HTERT RPE-1 (cell line): Measurements from ENCODE around the gene SLC6A7.
"Not testable (repeated sequence)": the region's sequence is repeated elsewhere in the genome, so short reads cannot be mapped to it uniquely, and the experiment has no call there.

ENCODE experiments used
- in situ Hi-C: fragments of 300-500 bp; cut with MboI; formaldehyde crosslinking; loops from 4 replicates; pipeline ENCODE4 v1.14.3; 2020; ENCODE audit warnings: low sequenced_read_pairs

The SLC6A7 gene

DNA sequence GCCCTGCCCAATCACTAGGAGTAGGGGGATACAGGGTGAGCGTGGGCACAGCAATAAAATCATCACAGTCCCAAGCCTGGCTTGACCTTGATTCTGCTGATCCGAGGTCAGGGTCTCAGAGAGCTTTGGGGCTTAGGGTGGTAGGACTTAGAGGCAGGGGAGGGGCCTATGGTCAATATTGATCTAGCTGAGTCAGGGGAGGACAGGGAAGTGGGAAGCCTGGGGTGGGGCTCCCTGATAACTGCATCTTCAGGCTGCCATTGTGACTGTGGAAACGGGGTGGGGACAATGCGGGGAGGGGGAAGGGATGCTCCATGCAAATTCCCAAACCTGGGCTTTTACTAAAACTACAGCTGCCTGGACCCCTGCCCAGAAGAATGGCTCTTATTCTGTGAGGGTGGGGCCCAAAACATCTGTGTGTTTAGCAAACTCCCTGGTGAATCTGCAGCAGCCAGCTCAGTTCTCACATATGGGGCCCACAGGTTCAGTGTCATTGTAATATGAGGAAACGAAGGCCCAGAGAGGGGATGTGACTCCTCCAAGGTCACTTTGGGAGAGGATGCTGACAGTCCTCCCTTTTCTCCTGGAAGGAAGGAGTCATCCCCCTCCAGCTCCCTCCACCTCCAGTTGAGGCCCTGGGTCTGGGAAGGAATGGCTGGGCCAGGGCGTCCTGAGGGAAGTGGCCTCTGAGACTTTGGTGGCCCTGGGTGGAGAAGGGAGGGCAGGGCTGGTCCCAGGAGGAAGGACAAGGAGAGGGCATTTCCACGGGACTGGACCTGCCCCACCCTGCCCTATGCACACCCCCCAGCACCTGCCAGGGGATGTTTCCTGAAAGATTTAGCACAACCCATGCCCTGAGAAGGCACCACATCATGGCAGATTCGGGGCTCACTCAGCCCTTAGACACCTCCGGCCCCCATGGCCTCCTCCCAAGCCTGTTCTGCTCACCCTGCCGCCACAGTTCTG is 26.4 kb downstream of the SLC6A7 start:
- in situ Hi-C loops = no loop called here

- in situ Hi-C loops = no loop called here
Observed at GRCh38 chr5:150217038-150217437, 27.2 kb downstream of the SLC6A7 start.

- in situ Hi-C loops = no loop called here
Observed at GRCh38 chr5:150217873-150218692, 28.2 kb downstream of the SLC6A7 start.

DNA sequence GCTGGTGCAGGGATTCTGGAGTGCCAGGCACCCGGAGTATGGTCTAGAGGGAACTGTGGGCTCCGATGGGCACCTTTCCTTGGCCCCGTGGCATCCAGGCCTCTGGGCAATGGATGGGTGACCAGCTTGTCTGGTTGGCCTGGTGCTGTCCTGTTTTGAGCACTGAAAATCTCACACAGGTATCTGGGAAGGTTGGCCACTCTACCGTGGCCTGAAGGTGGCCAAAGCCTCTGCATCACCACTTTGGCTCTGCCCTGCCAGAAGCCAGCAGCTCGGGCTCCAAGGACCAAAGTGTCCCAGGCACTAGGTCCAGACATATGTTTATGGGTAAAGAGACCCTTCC is 28.8 kb downstream of the SLC6A7 start:
- in situ Hi-C loops = no loop called here

DNA sequence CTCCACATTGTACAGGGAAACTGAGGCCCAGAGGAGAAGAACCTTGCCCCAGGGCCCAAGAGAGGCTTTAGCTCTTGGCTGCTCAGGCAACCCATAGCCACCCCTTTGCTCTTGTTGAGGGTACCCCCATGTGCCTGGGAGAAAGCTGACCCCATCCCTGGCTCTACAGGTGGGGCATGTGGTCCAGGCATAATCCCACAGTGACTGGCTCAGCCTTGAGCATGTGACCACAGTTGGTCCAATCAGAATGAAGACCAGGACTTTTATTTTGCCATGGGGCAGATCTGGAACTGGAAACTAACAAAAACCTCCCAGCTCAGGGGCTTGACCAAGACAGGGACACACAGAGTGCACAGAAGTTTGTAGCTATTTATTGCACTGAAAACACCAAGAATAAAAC is 29.3 kb downstream of the SLC6A7 start:
- in situ Hi-C loops = no loop called here

DNA sequence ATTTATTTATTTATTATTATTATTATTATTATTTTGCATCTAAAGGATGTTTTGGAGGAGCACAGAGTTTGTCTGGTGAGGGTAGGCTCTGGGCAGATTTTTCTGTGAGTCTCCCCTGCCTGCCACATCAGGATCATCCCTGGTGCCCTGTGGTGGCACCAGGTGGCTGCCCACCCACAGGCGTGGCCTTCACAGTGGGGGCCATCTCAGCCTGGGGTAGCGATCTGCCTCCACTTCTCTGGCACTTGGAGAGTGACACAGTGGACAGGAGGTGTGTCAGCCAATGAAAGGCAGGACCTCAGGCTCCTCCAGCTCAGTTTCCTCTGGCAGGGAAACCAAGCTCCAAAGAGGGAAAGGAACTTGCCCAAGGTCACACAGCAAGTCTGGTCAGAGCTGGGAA is 30.0 kb downstream of the SLC6A7 start:
- in situ Hi-C loops = no loop called here

GRCh38 chr5:150221471-150221870 is 31.6 kb downstream of the SLC6A7 start:
- in situ Hi-C loops = no loop called here

DNA sequence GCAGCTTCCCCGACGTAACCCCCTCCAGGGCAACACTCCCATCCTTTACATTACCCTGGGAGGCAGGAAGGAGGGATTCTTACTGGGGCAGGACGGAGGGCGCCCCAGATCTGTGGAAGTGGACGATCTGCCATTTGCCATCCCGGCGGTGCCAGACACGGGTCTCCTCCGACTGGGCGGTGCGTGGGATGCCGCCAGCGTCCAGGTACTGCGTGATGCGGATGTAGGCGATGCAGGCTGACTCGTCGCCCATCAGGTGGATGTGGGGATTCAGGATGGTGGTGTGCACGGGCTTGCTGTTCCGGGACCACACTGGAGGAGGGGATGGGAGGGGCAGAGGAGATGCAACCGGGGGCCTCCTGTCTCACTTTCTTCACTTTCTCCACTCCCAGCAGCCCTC is 33.0 kb downstream of the SLC6A7 start:
- in situ Hi-C loops = no loop called here

DNA sequence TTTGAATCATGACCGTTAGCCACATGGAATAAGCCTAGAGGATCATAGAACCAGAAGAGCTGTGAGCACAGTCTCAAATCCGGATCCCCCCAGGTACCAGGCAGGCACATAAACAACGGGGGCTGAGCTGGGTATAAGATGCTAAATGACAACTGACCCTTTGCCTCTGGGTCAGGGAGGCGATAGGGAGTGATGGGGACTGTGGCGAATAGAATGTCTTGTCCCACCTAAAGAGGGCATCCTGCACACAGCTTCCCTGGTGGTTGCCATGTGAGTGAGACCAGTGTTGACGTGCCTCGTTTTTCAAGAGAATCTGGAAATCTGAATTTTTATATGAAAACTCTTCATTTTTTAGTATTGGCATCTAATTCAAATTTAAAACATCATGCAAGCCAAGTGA is 33.6 kb downstream of the SLC6A7 start:
- in situ Hi-C loops = no loop called here

- in situ Hi-C loops = no loop called here
Observed at GRCh38 chr5:150224483-150225027, 34.7 kb downstream of the SLC6A7 start.

DNA sequence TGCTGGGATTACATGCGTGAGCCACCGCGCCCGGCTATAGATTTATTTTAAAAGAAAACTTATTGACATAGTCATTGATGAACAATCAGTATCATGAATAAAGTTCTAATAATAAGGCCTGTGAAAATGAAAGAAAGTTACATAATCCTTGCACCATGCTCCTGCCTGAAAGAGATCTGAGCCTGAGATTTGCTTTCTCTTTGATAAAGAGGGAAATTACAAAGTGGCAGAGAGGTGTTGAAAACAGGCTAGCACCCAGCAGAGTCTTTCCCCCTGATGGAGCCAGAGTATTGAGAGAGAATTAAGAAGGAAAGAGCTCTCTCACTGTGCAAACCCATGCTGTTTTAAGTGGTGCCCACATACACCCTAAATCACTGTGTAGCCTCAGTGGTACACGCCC is 37.2 kb downstream of the SLC6A7 start:
- in situ Hi-C loops = no loop called here

DNA sequence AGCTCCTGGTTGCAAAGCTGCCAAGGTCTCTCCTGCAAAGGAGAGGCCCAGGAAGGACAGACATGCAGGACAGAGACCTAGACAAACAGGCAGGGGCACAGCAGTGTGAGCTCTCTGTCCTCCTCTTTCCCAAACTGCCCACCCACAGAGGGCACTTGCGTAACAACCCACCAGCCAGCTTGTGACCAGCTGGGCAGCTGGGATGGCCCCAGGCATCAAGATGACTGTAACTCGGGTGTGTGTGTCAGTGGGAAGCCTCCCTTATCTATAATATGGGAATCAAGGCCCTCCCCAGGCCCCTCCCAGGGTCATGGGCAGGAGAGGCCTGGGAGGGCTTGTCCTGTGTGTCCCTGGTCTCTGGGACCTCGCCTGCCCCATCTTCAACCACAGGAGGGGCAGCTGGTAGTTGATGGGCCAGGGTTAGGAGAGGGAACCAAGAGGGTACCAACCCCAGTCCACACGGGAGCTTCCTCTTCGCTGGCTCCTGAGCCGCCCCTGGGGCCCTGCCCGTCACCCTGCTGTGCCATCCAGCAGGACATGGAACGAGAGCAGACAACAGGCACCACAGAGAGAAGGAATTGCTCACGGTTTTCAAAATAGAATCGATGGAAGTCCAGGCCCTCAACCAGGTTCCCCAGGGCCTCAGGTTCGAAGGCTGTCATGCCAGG is 37.9 kb downstream of the SLC6A7 start:
- in situ Hi-C loops = no loop called here

DNA sequence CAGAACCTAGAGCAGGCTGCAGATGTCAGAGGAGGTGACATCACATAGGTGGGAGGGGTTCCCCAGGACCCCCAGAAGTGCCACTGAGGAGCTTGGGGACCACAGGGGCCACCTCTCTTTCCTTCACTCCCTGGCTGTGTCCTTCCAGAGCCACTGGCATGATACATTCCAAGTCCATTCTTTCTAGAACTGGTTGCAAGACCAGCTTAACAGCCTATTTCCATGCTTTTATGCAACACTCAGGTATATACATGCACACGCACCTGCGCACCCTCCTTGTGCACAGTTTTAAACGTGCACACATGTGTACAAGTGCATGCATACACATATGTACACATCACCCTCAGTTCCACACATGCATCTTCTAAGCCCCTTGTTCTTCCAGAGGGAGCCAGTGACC is 39.7 kb downstream of the SLC6A7 start:
- in situ Hi-C loops = no loop called here

GRCh38 chr5:150230842-150231241 is 41.0 kb downstream of the SLC6A7 start:
- in situ Hi-C loops = no loop called here

DNA sequence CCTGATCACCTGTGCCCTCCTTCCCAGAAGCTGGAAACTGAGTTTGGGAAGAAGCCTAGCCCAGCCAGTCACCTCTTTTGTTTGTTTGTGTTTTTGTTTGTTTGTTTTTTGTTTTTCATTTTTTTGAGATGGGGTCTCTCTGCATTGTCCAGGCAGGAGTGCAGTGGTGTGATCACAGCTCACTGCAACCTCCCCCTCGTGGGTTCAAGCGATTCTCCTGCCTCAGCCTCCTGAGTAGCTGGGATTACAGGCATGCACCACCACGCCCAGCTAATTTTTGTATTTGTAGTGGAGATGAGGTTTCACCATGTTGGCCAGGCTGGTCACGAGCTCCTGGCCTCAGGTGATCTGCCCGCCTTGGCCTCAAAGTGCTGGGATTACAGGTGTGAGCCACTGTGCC is 43.8 kb downstream of the SLC6A7 start:
- in situ Hi-C loops = not testable (repeated sequence)

GRCh38 chr5:150234576-150235499 is 45.0 kb downstream of the SLC6A7 start:
- in situ Hi-C loops = no loop called here

DNA sequence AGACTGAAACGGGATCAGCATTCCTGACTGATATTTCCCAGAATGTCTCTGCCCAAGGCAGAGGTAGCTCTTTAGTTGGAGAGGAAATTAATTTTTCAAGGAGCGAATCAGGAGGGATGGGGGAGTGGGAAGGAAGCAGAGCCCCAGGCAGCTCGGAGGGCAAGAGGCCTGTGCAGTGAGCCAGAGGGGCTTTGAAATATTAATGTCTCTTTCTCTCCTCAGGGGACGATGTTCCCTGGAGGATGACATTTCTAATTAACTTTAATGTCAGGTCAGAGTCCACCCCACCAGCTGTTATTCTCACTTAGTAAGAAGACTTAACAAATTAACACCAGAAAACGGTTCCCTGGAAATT is 45.6 kb downstream of the SLC6A7 start:
- in situ Hi-C loops = no loop called here

DNA sequence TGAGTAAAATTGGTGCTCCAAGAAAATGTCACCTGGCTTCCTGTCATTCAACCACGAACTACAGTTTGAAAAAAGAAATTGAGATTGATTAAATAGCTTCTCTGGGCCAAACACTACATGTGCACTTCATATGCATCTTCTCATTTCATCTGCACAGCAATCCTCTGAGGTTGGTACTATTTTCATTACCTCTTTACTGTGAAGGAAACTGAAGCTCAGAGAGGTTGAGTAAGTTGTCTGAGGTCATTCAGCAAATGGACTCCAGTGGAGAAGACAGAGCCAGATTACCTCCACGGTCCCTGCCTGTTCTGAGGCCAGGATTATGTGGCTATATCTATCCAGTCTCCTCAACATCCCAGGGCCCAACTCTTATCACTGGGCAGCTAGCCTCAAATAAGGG is 46.5 kb downstream of the SLC6A7 start:
- in situ Hi-C loops = no loop called here

- in situ Hi-C loops = no loop called here
Observed at GRCh38 chr5:150236981-150237754, 47.3 kb downstream of the SLC6A7 start.
